Adipocyte (in vitro differentiated cells): ENCODE results near the gene AP2M1.

Experiments used
- DNase-seq: peaks from one replicate; pipeline ENCODE4 v3.0.0-alpha.2; 2015; ENCODE audit warnings: low read depth
- H3K27me3 ChIP-seq: replicated peaks from 2 replicates; pipeline ENCODE4 v1.7.0; 2013; ENCODE audit warnings: mild to moderate bottlenecking, low read length, moderate library complexity; ENCODE audit not compliant: control insufficient read depth, insufficient read depth
- H3K36me3 ChIP-seq: 2 replicates; pipeline ENCODE4 v1.7.0; 2013; ENCODE audit warnings: low read length, mild to moderate bottlenecking, moderate library complexity; ENCODE audit not compliant: control insufficient read depth, insufficient read depth, severe bottlenecking
- H3K4me1 ChIP-seq: 2 replicates; pipeline ENCODE4 v1.7.0; 2013; ENCODE audit warnings: mild to moderate bottlenecking, low read length, moderate library complexity; ENCODE audit not compliant: control insufficient read depth, insufficient read depth
- H3K4me3 ChIP-seq: 2 replicates; pipeline ENCODE4 v1.7.0; 2013; ENCODE audit warnings: mild to moderate bottlenecking, low read length, moderate library complexity
- H3K9ac ChIP-seq: 2 replicates; pipeline ENCODE4 v1.7.0; 2013; ENCODE audit warnings: mild to moderate bottlenecking, low read length, moderate library complexity
- H3K9me3 ChIP-seq: 2 replicates; pipeline ENCODE4 v1.7.0; 2013; ENCODE audit warnings: mild to moderate bottlenecking, low read length, moderate library complexity; ENCODE audit not compliant: control insufficient read depth

AP2M1 gene

DNA sequence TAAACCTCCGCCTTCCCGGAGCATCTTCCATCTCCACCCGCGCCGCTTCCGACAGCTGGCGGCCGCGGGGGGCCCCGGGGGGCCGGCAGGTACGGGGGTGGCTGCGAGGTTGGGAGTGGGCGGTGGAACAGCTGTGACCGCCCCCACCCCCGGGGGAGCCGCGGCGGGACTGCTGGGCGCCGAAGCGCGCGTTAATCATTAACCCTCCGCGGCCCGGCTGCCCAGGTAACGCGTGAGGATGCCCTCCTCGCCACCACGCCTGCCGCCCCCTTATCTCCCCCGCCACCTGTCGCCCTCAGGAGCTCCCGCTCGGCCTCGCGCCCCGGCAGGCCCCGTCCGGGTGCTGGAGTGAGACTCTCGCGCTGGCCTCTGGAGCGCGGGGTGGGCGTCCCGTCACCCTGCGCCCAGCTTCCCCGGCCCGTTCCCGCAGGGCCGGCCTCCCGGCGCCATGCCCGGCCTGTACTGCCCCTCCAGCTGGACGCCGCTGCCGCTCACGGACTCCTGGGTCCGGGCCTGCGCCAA is 55.5 kb downstream of the AP2M1 start:
- H3K4me1 ChIP-seq, result peaks cover 4% of the 10 kb centered on the region
- no peak overlapping the region for H3K9ac ChIP-seq
- DNase-seq, result peak; percentile 31
- no peaks in the 10 kb centered on the region for H3K9me3 ChIP-seq
- no peak overlapping the region for H3K4me3 ChIP-seq
- H3K27me3 ChIP-seq, result peaks cover 44% of the 10 kb centered on the region
- no peaks in the 10 kb centered on the region for H3K36me3 ChIP-seq

GRCh38 chr3:184230603-184231528 is 56.2 kb downstream of the AP2M1 start:
- peaks cover 4% of the 10 kb centered on the region for H3K4me1 ChIP-seq
- H3K36me3 ChIP-seq, result no peaks in the 10 kb centered on the region
- H3K4me3 ChIP-seq, result no peak overlapping the region
- DNase-seq, result peak; percentile 14
- peaks cover 43% of the 10 kb centered on the region for H3K27me3 ChIP-seq
- H3K9me3 ChIP-seq, result no peaks in the 10 kb centered on the region
- no peak overlapping the region for H3K9ac ChIP-seq

DNA sequence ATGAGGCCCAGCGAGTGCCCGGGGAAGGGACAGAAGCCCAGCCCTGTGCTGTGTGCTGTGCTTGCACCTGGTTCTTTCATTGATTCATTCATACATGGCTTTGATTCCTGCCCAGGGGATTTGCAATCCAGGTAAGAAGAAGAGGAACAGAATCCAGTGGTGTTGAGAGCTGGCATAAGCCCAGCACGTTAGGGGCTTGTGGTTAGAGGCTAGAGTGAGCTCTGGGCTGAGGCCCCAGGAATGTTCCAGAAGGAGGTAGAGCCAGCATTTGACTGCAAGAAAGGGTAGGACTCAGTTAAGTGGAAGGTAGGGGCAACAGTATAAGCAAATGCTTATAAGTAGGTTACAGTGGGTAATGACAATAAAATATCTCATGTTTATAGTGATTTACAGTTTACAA is 57.0 kb downstream of the AP2M1 start:
- Histone ChIP-seq H3K9me3 (no peaks in the 10 kb centered on the region), H3K36me3 (no peaks in the 10 kb centered on the region), H3K27me3 (peaks cover 50% of the 10 kb centered on the region), H3K4me3 (no peak overlapping the region), H3K4me1 (peaks cover 4% of the 10 kb centered on the region), H3K9ac (no peak overlapping the region)
- no peak for DNase-seq

DNA sequence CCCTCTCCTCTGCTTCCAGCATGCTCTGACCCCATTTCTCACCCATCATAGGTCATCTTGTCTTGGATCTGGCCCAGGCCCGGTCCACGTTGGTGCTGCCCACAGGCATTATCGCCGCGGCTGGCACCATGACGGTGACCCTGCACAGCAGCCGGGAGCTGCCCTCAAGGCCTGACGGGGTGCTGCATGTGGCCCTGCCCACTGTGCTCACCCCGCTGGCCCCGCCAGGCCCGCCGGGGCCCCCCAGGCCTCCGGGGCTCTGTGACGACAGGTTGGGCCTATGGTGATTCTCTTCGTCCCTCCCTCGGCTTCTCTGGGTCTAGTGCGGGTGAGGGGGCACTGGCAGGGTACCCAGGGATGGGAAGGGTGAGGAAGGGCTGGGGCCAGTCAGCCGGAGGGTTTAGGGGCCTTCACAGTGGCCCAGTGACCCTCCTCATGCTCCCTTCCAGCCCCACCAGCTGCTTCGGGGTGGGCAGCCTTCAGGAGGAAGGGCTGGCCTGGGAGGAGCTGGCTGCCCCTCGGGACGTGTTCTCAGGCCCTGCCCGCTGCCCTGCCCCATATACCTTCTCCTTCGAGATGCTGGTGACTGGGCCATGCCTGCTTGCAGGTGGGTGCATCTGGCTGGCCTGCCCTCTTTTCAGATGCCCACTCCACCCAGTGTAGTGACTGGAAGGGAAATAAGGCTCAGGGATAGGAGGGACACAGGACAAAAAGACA is 58.6 kb downstream of the AP2M1 start:
- DNase-seq, result no peak
- peaks cover 4% of the 10 kb centered on the region for H3K4me1 ChIP-seq
- H3K27me3 ChIP-seq, result peaks cover 52% of the 10 kb centered on the region
- H3K36me3 ChIP-seq, result no peaks in the 10 kb centered on the region
- H3K4me3 ChIP-seq, result no peak overlapping the region
- H3K9ac ChIP-seq, result no peak overlapping the region
- no peaks in the 10 kb centered on the region for H3K9me3 ChIP-seq
